Spleen (tissue), 7 donors: ENCODE results near the gene MN1.

Experiments
- CTCF ChIP-seq, 11 experiments: fragments of 200-600 bp in 7 of 11; fragments of 450-650 bp in 4 of 11; sonication (generic) in 4 of 11; IDR thresholded peaks in 8 of 11; conservative IDR thresholded peaks in 3 of 11; 1 replicate in 7 of 11; 2 replicates in 4 of 11; pipeline versions ENCODE4 v1.4.0 to v1.8.0; 2016 to 2021; ENCODE audit warnings: antibody characterized with exemption in 11 of 11, inconsistent platforms in 4 of 11, mild to moderate bottlenecking in 1 of 11
- POLR2A ChIP-seq, 3 donors: fragments of 450-650 bp; IDR thresholded peaks; one replicate each; pipeline ENCODE4 v1.5.1; 2017; ENCODE audit warnings: antibody characterized with exemption in 3 of 3, mild to moderate bottlenecking in 1 of 3
- donor health status: DM: no; HTN: no; CAD: no; lungs with moderate emphysema.
- donor health status: DM: no; HTN: no; CAD: no.
- donor health status: DM: no; HTN: no; CAD: no.

GRCh38 chr22:27780161-27780575, 21.4 kb downstream of the MN1 start:
- TF ChIP-seq CTCF (IDR thresholded peaks at IDR 0.05 in 8 of 11, conservative IDR thresholded peaks at IDR 0.05 in 3 of 11) (no peak), POLR2A (IDR thresholded peaks at IDR 0.05) (no peak)
